ENCODE measurements around the gene USP47. TPM values are rescaled to one million over a fixed set of nuclear protein-coding genes. Genes with fewer than 3 reads are reported as not detected.

The USP47 gene
- total and polyA plus RNA-seq, 2 of the 8 experiments (the other 6 are each of a cell fraction or from before 2014, with no cell fraction given), result 4.2 to 21.3 TPM

- POLR2A ChIA-PET (ENCODE audit: partially characterized antibody), result no interaction called here
- CTCF ChIA-PET (ENCODE audit: partially characterized antibody), result interaction anchor here (0.7 to 1.6 kb wide), 5 partner anchors 15 to 234 kb away, joined by 3 to 10 read pairs (median 3); partner anchors contain the start of gene USP47
- TF ChIP-seq POLR2A (IDR thresholded peaks at IDR 0.05; ENCODE audit: control extremely low read depth in 1 of 2, low read depth in 2 of 2, low read length in 2 of 2) (no peak), NRF1 (IDR thresholded peaks at IDR 0.05; ENCODE audit: low read depth, low read length) (no peak), E2F6 (IDR thresholded peaks at IDR 0.05) (no peak), BCL11A (IDR thresholded peaks at IDR 0.05; ENCODE audit: low read depth in 2 of 2, low read length in 2 of 2) (no peak), MAX (IDR thresholded peaks at IDR 0.05) (no peak), SIX5 (IDR thresholded peaks at IDR 0.05; ENCODE audit: low read depth, low read length) (no peak), CTBP2 (IDR thresholded peaks at IDR 0.05; ENCODE audit: borderline replicate concordance, insufficient read depth, insufficient read length, low read length) (no peak), RNF2 (IDR thresholded peaks at IDR 0.05; ENCODE audit: borderline replicate concordance, low read depth, low read length, missing control alignments, poor library complexity, severe bottlenecking) (no peak), RFX5 (IDR thresholded peaks at IDR 0.05; ENCODE audit: borderline replicate concordance, low read depth, low read length) (no peak), KDM5A (IDR thresholded peaks at IDR 0.05; ENCODE audit: low read length) (no peak), JUND (IDR thresholded peaks at IDR 0.05; ENCODE audit: low read length) (no peak), CBX5 (IDR thresholded peaks at IDR 0.05; ENCODE audit: low read depth, low read length) (no peak)
Measured at GRCh38 chr11:11818529-11819121, 23.1 kb upstream of the USP47 start.

More at GRCh38 chr11:11818529-11819121, 23.1 kb upstream of the USP47 start:
- no peak overlapping the region for H4K91ac ChIP-seq (replicated peaks; ENCODE audit: insufficient read length, low read length)
- H3K4me1 ChIP-seq (replicated peaks in 1 of 4; ENCODE audit: control insufficient read depth in 3 of 4, insufficient read depth in 4 of 4, low read length in 3 of 4), result no peaks in the 10 kb centered on the region
- no peak overlapping the region for H2AFZ ChIP-seq (ENCODE audit: low read length)
- H3K4ac ChIP-seq (replicated peaks; ENCODE audit: insufficient read length, low read depth, low read length), result no peak overlapping the region
- no peaks in the 10 kb centered on the region for H3K79me2 ChIP-seq (ENCODE audit: control insufficient read depth in 1 of 2, insufficient read depth in 2 of 2, low read length in 2 of 2)
- WGBS, 2 experiments (ENCODE audit: extremely low coverage in 1 of 2, insufficient coverage in 1 of 2, insufficient read length in 1 of 2, insufficient replicate concordance in 2 of 2, low coverage in 1 of 2, low lambda C conversion rate in 2 of 2, missing lambda C conversion rate in 1 of 2), result 74% methylated on average over 2 of the region's 2 CpGs; no CpG with 5 or more reads in 1 of the 2 experiments
- no peak overlapping the region for H3K14ac ChIP-seq (ENCODE audit: insufficient read length)
- no peak overlapping the region for H2BK5ac ChIP-seq (ENCODE audit: low read depth, low read length)
- no peaks in the 10 kb centered on the region for H3K79me1 ChIP-seq (ENCODE audit: low read depth, low read length)
- H3K27me3 ChIP-seq (replicated peaks in 1 of 4; ENCODE audit: control insufficient read depth in 3 of 4, extremely low read depth in 1 of 4, insufficient read depth in 3 of 4, low read length in 3 of 4), result no peaks in the 10 kb centered on the region
- no peak overlapping the region for H2AK5ac ChIP-seq (ENCODE audit: low read depth, low read length)
- no peak overlapping the region for H2BK12ac ChIP-seq (ENCODE audit: low read depth, low read length)
- no peaks in the 10 kb centered on the region for H3K36me3 ChIP-seq (ENCODE audit: control insufficient read depth in 2 of 4, insufficient read depth in 4 of 4, low read length in 3 of 4)
- H2BK120ac ChIP-seq (replicated peaks; ENCODE audit: low read depth, low read length), result no peak overlapping the region
- H3K9ac ChIP-seq (replicated peaks in 1 of 4; ENCODE audit: extremely low read depth in 1 of 4, low read depth in 3 of 4, low read length in 3 of 4), result no peak overlapping the region
- no peak overlapping the region for H3K18ac ChIP-seq (ENCODE audit: extremely low read depth, low read length)
- H4K20me1 ChIP-seq (replicated peaks in 1 of 2; ENCODE audit: control insufficient read depth in 1 of 2, insufficient read depth in 2 of 2, low read length in 2 of 2), result no peaks in the 10 kb centered on the region
- no peak overlapping the region for H3K27ac ChIP-seq (ENCODE audit: low read depth, low read length)
- H2BK15ac ChIP-seq (ENCODE audit: low read length), result no peak overlapping the region
- H2BK20ac ChIP-seq (ENCODE audit: low read length), result no peak overlapping the region
- no peak overlapping the region for H3K23ac ChIP-seq (ENCODE audit: insufficient read length)
- no peaks in the 10 kb centered on the region for H3K9me3 ChIP-seq (ENCODE audit: insufficient read depth in 2 of 2, low read depth in 1 of 2, low read length in 1 of 2)
- FAIRE-seq (no peak), DNase-seq (ENCODE audit: low read depth in 1 of 2, low spot score in 2 of 2) (no peak)
- H4K5ac ChIP-seq (ENCODE audit: insufficient read length, low read depth, low read length), result no peak overlapping the region
- H3K4me2 ChIP-seq (ENCODE audit: insufficient read depth in 1 of 2, low read depth in 2 of 2, low read length in 2 of 2), result no peak overlapping the region
- no peak overlapping the region for H3K4me3 ChIP-seq (ENCODE audit: extremely low read depth in 1 of 4, insufficient read depth in 2 of 4, low read depth in 3 of 4, low read length in 4 of 4)
- H3K56ac ChIP-seq (replicated peaks; ENCODE audit: insufficient read length, low read depth, low read length), result no peak overlapping the region
- H3K23me2 ChIP-seq (ENCODE audit: low read depth, low read length), result no peaks in the 10 kb centered on the region; the same call in 1 of the 2 replicates
- no peak overlapping the region for H4K8ac ChIP-seq (ENCODE audit: extremely low read depth, insufficient read depth, low read length)
